ENCODE results near the gene AGK. TPM values are rescaled to one million over a fixed set of nuclear protein-coding genes. Genes with fewer than 3 reads are reported as not detected.
"Not testable (repeated sequence)": the region's sequence is repeated elsewhere in the genome, so short reads cannot be mapped to it uniquely, and the experiment has no call there.

Gene AGK
- total and polyA plus RNA-seq, 8 donors = 2.9 to 42.8 (median 12.7) TPM

DNA sequence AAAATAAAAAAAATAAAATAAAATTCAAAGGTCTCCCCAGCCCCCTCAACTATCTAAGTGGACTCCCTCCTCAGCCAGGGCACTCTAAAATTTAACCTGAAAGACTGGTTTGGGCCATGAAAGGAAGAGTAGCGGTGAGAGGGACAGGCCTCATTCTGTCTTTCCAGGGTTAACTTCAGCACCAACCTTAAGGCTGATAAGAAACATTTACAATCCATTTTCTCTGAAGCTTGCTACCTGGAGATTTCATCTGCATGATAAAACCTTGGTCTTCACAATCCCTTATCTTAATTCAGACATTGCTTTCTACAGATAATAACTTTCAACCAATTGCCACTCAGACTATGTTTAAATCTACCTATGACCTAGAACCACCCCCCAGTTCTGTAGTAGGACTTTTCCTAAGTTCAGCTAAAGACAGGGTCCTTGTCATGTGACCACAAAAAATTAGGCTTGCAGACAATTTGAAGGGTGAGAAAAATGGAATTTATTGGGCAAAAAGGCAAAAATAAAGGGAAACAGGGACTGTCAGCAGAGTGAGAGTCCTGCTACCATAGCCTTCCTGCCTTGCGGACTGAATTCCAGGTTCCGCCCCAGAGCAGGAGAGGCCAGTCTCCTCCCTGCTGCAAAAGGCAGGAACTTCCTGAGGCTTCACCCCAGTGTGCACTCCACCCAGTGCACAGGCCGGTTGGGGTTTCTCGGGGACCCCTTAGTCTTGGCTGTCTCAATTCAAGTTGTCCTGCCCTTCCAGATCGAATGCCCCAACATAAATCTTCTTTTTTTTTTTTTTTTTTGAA, 26.0 kb downstream of the AGK start:
- 93 to 97% (median 96%) methylated on average over 6 of the region's 6 CpGs for WGBS, 5 donors
- Histone ChIP-seq H3K36me3 (peaks cover 4 to 31% (median 15%) of the 10 kb centered on the region in 4 donors), H3K4me3 (no peak overlapping the region), H3K27ac (no peak overlapping the region), H3K4me1 (no peaks in the 10 kb centered on the region), H3K27me3 (no peaks in the 10 kb centered on the region), H3K9me3 (peaks cover 0 to 32% (median 16%) of the 10 kb centered on the region in 4 donors)
- intact Hi-C loops (cut with DNase I; ENCODE audit: low total_unique reads) = no loop called here
- TF ChIP-seq, protein P1, sequence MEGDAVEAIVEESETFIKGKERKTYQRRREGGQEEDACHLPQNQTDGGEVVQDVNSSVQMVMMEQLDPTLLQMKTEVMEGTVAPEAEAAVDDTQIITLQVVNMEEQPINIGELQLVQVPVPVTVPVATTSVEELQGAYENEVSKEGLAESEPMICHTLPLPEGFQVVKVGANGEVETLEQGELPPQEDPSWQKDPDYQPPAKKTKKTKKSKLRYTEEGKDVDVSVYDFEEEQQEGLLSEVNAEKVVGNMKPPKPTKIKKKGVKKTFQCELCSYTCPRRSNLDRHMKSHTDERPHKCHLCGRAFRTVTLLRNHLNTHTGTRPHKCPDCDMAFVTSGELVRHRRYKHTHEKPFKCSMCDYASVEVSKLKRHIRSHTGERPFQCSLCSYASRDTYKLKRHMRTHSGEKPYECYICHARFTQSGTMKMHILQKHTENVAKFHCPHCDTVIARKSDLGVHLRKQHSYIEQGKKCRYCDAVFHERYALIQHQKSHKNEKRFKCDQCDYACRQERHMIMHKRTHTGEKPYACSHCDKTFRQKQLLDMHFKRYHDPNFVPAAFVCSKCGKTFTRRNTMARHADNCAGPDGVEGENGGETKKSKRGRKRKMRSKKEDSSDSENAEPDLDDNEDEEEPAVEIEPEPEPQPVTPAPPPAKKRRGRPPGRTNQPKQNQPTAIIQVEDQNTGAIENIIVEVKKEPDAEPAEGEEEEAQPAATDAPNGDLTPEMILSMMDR (IDR thresholded peaks at IDR 0.05) = no peak
- TF ChIP-seq EP300 (IDR thresholded peaks at IDR 0.05) = no peak
- no peak for TF ChIP-seq POLR2AphosphoS5 (IDR thresholded peaks at IDR 0.05)
- no peak for TF ChIP-seq POLR2A (IDR thresholded peaks at IDR 0.05)
- no peak for DNase-seq

DNA sequence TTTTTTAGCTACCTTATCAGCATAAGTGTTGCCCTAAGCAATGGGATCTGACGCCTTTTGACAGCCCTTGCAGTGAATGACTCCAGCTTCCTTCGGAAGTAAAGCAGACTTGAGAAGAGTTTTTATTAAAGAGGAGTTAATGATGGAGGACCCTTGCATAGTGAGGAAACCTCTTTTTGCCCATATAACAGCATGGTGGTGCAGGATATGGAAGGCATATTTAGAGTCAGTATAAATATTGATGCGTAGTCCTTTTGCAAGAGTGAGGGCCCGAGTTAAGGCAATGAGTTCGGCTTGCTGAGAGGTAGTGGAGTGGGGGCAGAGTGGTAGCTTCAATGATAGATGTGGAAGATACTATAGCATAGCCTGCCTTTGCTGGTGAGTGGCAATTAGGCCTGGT, 28.7 kb downstream of the AGK start:
- H3K4me1 ChIP-seq; intact Hi-C loops (cut with DNase I; ENCODE audit: low total_unique reads); H3K27ac ChIP-seq; DNase-seq; H3K4me3 ChIP-seq; H3K27me3 ChIP-seq: not testable (repeated sequence)
- H3K36me3 ChIP-seq = peaks cover 0 to 28% (median 11%) of the 10 kb centered on the region in 4 donors
- 94 to 98% (median 96%) methylated on average over 5 of the region's 5 CpGs for WGBS, 5 donors
- peaks cover 0 to 32% (median 16%) of the 10 kb centered on the region in 4 donors for H3K9me3 ChIP-seq

DNA sequence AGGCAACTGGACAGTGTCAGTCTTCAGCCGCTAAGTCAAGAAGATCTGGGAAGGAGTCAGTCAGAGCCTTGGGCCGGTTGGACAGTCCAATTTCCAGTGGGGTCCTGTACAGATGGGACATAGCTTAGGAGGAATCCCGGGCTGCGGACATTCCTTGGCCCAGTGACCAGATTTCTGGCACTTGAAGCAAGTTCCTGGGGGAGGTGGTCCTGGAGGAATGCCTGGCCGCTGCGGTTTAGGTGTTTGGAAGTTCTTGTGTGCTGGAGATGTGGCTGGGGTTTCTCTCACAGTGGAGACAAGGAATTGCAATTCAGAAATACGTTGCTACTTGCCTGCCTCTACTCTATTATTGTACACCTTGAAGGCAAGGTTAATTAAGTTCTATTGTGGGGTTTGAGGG, 30.9 kb downstream of the AGK start:
- H3K4me3 ChIP-seq; H3K4me1 ChIP-seq; DNase-seq; intact Hi-C loops (cut with DNase I; ENCODE audit: low total_unique reads); H3K27me3 ChIP-seq; H3K27ac ChIP-seq: not testable (repeated sequence)
- WGBS, 5 donors = 89 to 97% (median 96%) methylated on average over 7 of the region's 7 CpGs
- peaks cover 0 to 20% (median 9%) of the 10 kb centered on the region in 4 donors for H3K9me3 ChIP-seq
- peaks cover 0 to 22% (median 8%) of the 10 kb centered on the region in 4 donors for H3K36me3 ChIP-seq

DNA sequence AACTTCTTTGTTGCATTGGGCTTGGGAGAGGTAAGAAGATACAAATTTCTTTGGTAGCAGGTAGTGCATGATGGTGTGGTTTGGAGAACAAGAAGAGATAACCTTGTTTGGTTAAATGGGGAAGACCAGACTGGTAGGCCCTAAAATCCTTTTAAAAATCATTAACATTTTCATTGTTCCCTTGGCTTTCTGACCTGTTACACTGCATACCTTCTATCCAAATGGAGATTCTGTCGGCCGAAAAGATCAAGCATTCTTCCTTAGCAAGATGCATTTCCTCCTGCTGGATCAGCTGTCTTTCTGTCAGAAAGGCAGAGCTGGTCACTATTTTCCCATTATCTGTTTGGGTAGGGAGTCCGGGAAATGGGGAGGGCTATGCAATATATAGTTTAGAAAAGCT, 33.7 kb downstream of the AGK start:
- intact Hi-C loops (cut with DNase I; ENCODE audit: low total_unique reads) = no loop called here
- no peaks in the 10 kb centered on the region for H3K27me3 ChIP-seq
- peaks cover 0 to 19% (median 6%) of the 10 kb centered on the region in 4 donors for H3K36me3 ChIP-seq
- no peaks in the 10 kb centered on the region for H3K4me1 ChIP-seq
- no peak for DNase-seq
- no peak overlapping the region for H3K27ac ChIP-seq
- WGBS, 5 donors = 72 to 80% (median 77%) methylated on average over 3 of the region's 3 CpGs
- TF ChIP-seq, protein P1 (IDR thresholded peaks at IDR 0.05) = no peak
- no peak for TF ChIP-seq POLR2AphosphoS5 (IDR thresholded peaks at IDR 0.05)
- no peak overlapping the region for H3K4me3 ChIP-seq
- H3K9me3 ChIP-seq = peaks cover 0 to 10% (median 4%) of the 10 kb centered on the region in 4 donors

DNA sequence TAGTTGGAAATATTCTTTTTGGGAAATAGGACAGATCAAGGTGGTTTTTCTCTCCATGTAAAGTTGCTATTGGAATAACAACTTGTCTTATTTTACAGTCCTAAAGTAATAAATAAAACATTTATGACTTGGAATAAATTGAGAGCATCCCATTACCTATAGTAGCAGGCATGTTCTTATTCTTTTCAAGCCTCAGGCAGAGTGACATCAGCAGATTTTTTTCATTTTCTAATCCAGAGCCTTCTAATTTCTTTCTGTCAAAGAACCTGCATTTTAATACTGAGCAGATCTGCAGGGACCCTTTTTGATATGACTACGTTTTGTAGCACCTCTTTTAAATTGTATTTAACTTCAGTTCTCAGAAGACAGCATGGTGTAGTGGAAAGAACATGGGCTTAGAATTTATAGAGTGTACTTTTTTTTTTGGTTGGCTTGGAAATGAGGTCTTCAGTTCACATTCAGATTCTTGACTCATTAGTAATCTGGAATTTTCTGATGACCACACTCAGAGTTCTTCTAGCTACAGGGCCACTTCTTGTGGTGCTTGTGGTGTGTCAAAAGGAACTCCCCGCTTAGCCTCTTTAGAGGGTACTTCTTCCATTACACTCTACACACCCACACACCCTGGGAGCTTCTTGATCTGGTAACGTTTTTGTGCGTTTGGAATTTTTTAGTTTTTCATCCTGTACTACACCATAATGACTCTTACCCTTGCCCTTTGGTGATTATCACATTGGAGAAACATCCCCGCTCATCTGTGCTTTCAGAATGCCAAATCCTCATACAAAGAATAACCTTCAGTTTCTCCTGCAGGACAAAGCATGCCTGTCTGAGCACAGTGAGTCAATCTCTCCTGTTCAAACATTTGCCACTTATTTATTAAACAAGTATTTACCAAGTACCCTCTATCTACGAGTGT, 34.6 kb downstream of the AGK start:
- Histone ChIP-seq H3K4me1 (no peaks in the 10 kb centered on the region), H3K4me3 (no peak overlapping the region), H3K9me3 (peaks cover 0 to under 1% (median 0%) of the 10 kb centered on the region in 4 donors), H3K27ac (no peak overlapping the region), H3K36me3 (peaks cover 0 to 19% (median 6%) of the 10 kb centered on the region in 4 donors), H3K27me3 (no peaks in the 10 kb centered on the region)
- DNase-seq = no peak
- 62 to 69% (median 66%) methylated on average over 6 of the region's 6 CpGs for WGBS, 5 donors
- intact Hi-C loops (cut with DNase I; ENCODE audit: low total_unique reads) = no loop called here
- TF ChIP-seq, protein P1 (IDR thresholded peaks at IDR 0.05) = no peak
- TF ChIP-seq POLR2A (IDR thresholded peaks at IDR 0.05) (no peak), EP300 (IDR thresholded peaks at IDR 0.05) (no peak), POLR2AphosphoS5 (IDR thresholded peaks at IDR 0.05) (no peak)

All from stomach (tissue), 9 donors.